GM10266 (cell line): ENCODE results near the gene BUD23.

ENCODE experiments used
- DNase-seq: peaks from one replicate; pipeline ENCODE4 v3.0.0; 2012; ENCODE audit errors: extremely low spot score
- TF ChIP-seq, protein P1 (sequence below): IDR thresholded peaks from 2 replicates; pipeline ENCODE4 v1.5.1; 2012; ENCODE audit warnings: mild to moderate bottlenecking, low read depth; ENCODE audit not compliant: control insufficient read depth, insufficient read depth; ENCODE audit errors: missing control alignments

The BUD23 gene, protein sequence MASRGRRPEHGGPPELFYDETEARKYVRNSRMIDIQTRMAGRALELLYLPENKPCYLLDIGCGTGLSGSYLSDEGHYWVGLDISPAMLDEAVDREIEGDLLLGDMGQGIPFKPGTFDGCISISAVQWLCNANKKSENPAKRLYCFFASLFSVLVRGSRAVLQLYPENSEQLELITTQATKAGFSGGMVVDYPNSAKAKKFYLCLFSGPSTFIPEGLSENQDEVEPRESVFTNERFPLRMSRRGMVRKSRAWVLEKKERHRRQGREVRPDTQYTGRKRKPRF

DNA sequence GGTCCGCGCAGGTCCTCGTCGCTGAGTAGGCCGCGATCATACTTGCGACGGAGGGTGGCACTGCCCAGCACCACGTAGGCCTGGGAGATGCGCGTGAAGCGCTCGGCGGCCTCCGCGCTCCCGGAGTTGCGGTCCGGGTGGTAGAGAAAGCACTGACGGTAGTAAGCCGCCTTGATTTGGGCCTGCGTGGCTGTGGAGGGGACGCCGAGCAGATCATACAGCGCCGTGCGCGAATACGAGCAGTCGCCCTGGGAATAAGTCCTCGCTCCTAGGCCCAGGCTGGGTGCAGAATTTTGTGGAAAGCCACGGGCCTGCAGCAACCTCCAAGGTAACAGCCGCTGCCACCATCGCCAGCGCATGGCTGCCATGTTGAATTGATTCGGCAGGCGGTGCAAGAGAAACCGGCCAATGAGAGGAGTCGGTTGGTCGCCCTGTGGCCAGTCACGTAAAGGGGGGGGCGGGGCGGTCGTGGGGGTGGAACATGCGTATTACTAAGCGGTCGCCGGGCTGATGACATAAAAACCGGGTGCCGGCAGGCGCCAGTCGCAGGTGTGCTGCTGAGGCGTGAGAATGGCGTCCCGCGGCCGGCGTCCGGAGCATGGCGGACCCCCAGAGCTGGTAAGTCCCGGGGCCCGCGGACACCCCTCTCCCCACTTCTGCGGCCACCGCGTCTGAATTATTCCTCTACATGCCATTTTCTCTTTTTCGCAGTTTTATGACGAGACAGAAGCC lies at the start of gene BUD23, which contains the start of gene DNAJC30:
Gene BUD23 (plus strand): TSS at position 542 of the 732 bp plus-strand sequence. CDS start 29 bp downstream, at position 571.
Gene DNAJC30 (minus strand): TSS at position 398 of the 732 bp plus-strand sequence. CDS start 30 bp downstream, at position 368.
- DNase-seq, result peak; percentile 98

DNA sequence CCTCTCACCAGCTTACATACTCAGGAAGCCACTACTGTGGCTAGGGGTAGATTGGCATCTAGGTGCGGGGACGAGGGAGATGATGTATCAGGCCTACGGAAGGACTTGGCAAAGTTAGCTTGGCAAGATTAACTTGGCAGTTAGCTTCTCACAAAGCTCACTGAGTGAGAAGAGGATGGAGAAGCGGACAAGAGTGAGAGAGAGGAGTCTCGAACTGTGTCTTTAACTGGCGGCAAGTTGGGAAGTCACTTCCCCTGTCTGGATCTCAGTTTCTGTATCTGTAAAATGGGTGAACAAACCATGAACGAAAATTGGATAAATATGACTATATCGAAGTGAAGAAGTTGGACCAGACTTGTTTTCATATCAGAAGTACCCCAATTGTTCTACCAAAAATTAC lies 49.6 kb upstream of the BUD23 start:
- no peak for DNase-seq
- TF ChIP-seq, protein P1, sequence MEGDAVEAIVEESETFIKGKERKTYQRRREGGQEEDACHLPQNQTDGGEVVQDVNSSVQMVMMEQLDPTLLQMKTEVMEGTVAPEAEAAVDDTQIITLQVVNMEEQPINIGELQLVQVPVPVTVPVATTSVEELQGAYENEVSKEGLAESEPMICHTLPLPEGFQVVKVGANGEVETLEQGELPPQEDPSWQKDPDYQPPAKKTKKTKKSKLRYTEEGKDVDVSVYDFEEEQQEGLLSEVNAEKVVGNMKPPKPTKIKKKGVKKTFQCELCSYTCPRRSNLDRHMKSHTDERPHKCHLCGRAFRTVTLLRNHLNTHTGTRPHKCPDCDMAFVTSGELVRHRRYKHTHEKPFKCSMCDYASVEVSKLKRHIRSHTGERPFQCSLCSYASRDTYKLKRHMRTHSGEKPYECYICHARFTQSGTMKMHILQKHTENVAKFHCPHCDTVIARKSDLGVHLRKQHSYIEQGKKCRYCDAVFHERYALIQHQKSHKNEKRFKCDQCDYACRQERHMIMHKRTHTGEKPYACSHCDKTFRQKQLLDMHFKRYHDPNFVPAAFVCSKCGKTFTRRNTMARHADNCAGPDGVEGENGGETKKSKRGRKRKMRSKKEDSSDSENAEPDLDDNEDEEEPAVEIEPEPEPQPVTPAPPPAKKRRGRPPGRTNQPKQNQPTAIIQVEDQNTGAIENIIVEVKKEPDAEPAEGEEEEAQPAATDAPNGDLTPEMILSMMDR, result no peak

More for the DNA sequence above, at the start of gene BUD23, which contains the start of gene DNAJC30:
- TF ChIP-seq, protein P1, result no peak

DNA sequence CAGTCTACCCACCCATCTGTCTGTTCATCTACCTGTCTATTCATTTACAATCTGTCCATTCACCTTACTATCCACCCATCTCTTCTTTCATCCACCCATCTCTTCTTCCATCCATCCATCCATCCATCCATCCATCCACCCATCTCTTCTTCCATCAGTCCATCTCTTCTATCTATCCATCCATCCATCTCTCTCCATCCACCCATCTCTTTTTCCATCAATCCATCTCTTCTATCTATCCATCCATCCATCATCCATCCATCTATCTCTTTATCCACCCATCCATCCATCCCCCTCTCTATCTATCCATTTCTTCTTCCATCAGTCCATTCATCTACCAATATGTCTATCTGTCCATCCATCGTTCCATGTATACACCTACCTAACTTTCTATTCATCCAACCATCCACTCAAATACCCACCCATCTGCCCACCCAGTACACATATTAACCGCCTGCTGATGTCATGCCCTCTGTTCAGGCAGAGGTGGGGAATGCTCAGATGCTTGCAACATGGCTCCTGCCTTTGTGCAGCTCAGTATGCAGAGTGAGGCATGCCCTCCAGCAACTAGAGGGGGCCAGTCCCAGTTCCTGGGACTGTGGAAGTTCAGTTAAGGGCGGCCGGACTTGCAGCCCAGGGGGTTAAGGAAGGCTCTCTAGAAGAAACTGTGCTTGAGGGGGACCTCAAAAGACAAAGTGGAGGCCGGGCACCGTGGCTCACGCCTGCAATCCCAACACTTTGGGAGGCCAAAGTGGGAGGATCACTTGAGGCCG lies 47.8 kb upstream of the BUD23 start:
- no peak for DNase-seq
- TF ChIP-seq, protein P1, result no peak

DNA sequence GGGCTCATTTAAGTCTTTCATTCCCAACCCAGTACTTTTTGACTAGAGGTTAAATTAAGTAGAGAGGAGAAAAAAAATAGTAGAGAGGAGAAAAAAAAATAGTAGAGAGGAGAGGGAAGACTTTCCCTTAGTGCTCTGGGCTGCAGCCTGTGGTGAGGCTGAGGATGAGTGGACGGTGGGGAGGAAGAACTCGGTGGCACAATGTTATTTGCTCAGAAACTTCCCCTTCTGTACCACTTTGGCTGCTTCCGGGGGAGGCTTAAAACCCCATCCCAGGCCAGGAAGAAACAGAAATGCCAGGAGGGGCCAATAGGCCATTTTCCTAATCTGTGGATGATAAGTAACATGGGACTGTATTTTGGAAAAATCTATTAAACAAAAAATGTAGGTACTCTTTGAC lies 44.5 kb upstream of the BUD23 start:
- TF ChIP-seq, protein P1, result no peak
- no peak for DNase-seq

DNA sequence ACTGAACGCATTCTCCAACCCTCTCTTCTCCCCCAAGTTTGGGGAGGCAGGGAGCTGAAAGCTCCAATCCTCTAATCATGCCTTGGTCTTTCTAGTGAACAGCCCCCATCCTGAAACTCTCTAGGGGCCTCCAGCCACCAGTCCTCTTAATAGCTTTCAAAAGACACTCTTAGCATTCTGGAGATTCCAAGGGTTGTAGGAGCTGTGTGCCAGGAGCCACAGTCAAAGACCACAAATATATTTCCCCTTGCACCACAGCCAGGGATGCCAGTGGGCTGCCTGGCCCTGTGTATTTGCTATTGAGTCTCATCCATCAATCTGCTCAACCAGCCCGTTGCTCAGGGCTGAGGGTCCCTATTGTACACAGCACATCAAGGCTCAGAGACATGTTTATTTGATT lies 40.6 kb upstream of the BUD23 start:
- DNase-seq, result no peak

DNA sequence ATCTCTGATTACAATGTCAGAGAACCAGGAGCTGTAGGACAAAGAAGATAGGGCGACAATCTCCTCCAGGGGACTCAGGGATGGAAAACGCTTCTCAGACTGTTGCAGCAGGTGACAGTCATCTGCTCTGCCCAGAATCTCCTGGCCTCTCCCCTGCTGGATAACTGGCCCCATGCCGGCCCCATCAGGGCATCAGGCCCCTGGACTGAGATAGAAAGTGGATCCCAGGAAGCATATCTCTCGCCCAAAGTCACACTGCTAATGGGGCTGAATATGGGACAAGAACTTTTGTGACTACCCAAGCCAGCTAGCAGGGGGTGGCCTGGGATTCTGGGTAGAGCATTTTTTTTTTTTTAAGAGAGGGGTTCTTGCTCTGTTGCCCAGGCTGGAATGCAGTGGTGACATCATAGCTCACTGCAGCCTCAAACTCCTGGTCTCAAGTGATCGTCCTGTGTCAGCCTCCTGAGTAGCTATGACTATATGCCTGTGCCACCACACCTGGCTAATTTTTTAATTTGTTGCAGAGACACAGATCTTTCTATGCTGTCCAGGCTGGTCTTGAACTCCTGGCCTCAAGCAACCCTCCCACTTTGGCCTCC lies 38.6 kb upstream of the BUD23 start:
- TF ChIP-seq, protein P1, result no peak
- no peak for DNase-seq

More for the DNA sequence above, 40.6 kb upstream of the BUD23 start:
- TF ChIP-seq, protein P1, result no peak
